ENCODE results near the gene NEMP1. TPM values are rescaled to one million over a fixed set of nuclear protein-coding genes. Genes with fewer than 3 reads are reported as not detected.

The NEMP1 gene
- total RNA-seq, 1 donor from 2014 or later: 16.5 TPM

Other genes starting within 250 kb of the NEMP1 start
- gene SDR9C7, start 144.4 kb downstream of the NEMP1 start, total RNA-seq: 0.51 TPM
- gene RDH16, start 121.2 kb downstream of the NEMP1 start, total RNA-seq: 1.3 TPM
- 6.4 TPM for gene ZBTB39, start 72.2 kb downstream of the NEMP1 start, total RNA-seq
- gene TAC3, start 62.3 kb downstream of the NEMP1 start, total RNA-seq: not detected
- not detected for gene MYO1A, start 28.7 kb downstream of the NEMP1 start, total RNA-seq
- 44.5 TPM for gene NAB2, start 10.3 kb upstream of the NEMP1 start, total RNA-seq
- 59.1 TPM for gene STAT6, start 32.6 kb upstream of the NEMP1 start, total RNA-seq
- 221 TPM for gene LRP1, start 49.7 kb upstream of the NEMP1 start, total RNA-seq
- not detected for gene LRP1-AS, start 68.8 kb upstream of the NEMP1 start, total RNA-seq
- gene NXPH4, start 138.0 kb upstream of the NEMP1 start, total RNA-seq: 1.3 TPM
- 70.1 TPM for gene SHMT2, start 150.9 kb upstream of the NEMP1 start, total RNA-seq
- gene STAC3, start 172.4 kb upstream of the NEMP1 start, total RNA-seq: 310 TPM

Measured in tongue (tissue), 1 donor.